K562 (cell line): ENCODE measurements around the gene PTP4A2. TPM values are rescaled to one million over a fixed set of nuclear protein-coding genes. Genes with fewer than 3 reads are reported as not detected.
A peak's percentile ranks its signal among the peaks of the same experiment; 100 is the strongest.

Source experiments
- ATF3 ChIP-seq, 2 experiments: fragments of 450-650 bp in 1 of 2; sonication (generic) in 1 of 2; formaldehyde crosslinking in 1 of 2; IDR thresholded peaks in 1 of 2; conservative IDR thresholded peaks in 1 of 2; 2 replicates each; pipeline versions ENCODE4 v1.6.1 to v1.8.1; 2016 to 2023; ENCODE audit warnings: mild to moderate bottlenecking in 2 of 2, moderate library complexity in 2 of 2, inconsistent platforms in 1 of 2, missing genetic modification reagents in 1 of 2
- BRD9 ChIP-seq: fragments of 450-650 bp; IDR thresholded peaks from 2 replicates; pipeline ENCODE4 v1.6.1; 2018; ENCODE audit warnings: low read depth; ENCODE audit not compliant: partially characterized antibody
- ILK ChIP-seq: fragments of 450-650 bp; IDR thresholded peaks from 2 replicates; pipeline ENCODE4 v1.6.1; 2016; ENCODE audit warnings: missing genetic modification characterization, low read depth, mild to moderate bottlenecking, missing compliant biosample characterization, moderate library complexity, borderline replicate concordance
- MBD2 ChIP-seq: sonication (generic); IDR thresholded peaks from 2 replicates; pipeline ENCODE4 v1.6.1; 2016; ENCODE audit warnings: low read depth, borderline replicate concordance
- MED1 ChIP-seq: sonication (generic); formaldehyde crosslinking; IDR thresholded peaks from 2 replicates; pipeline ENCODE4 v1.8.1; 2023; ENCODE audit warnings: missing genetic modification reagents, borderline replicate concordance
- MEIS2 ChIP-seq: fragments of 450-650 bp; IDR thresholded peaks from 2 replicates; pipeline ENCODE4 v1.6.1; 2014; ENCODE audit warnings: mild to moderate bottlenecking; ENCODE audit not compliant: partially characterized antibody
- NR1H2 ChIP-seq: sonication (generic); formaldehyde crosslinking; IDR thresholded peaks from 2 replicates; pipeline ENCODE4 v1.4.0; 2020; ENCODE audit warnings: mild to moderate bottlenecking, missing genetic modification reagents
- PHF20 ChIP-seq: fragments of 450-650 bp; IDR thresholded peaks from 2 replicates; pipeline ENCODE4 v1.6.1; 2018; ENCODE audit not compliant: partially characterized antibody
- PRPF4 ChIP-seq: fragments of 200-400 bp; formaldehyde crosslinking; IDR thresholded peaks from one replicate; pipeline ENCODE4 v1.6.1; 2017; ENCODE audit warnings: low read length, low read depth, mild to moderate bottlenecking; ENCODE audit not compliant: insufficient read depth, poor library complexity, severe bottlenecking
- RUNX1 ChIP-seq: sonication (generic); IDR thresholded peaks from 2 replicates; pipeline ENCODE4 v1.6.1; 2016; ENCODE audit warnings: antibody characterized with exemption, low read depth
- SRSF3 ChIP-seq: fragments of 200-400 bp; formaldehyde crosslinking; IDR thresholded peaks from 2 replicates; pipeline ENCODE4 v1.6.1; 2016; ENCODE audit warnings: mild to moderate bottlenecking, low read length, moderate library complexity; ENCODE audit not compliant: insufficient read depth
- USF1 ChIP-seq: sonication (generic); formaldehyde crosslinking; IDR thresholded peaks from 2 replicates; pipeline ENCODE4 v1.9.0; 2022; ENCODE audit warnings: mild to moderate bottlenecking, missing genetic modification reagents
- ZBTB34 ChIP-seq: fragments of 250-450 bp; sonication (Bioruptor Pico); IDR thresholded peaks from 2 replicates; pipeline ENCODE4 v1.8.0; 2021; ENCODE audit warnings: mild to moderate bottlenecking, moderate library complexity
- polyA plus RNA-seq, 8 experiments: library from polyadenylated mRNA; depleted of rRNA in 4 of 8; stranded (reverse) in 5 of 8; unstranded in 3 of 8; fragments of >200 nt; fragmentation: Nextera tagmentation in 2 of 8; fragmentation: Illumina TruSeq in 1 of 8; extraction: Ambion mirVana in 2 of 8; extraction: Trizol in 1 of 8; gene quantifications; 2 replicates each; pipeline versions ENCODE4 v1.2.1 to v1.2.3, GENCODE V29; 2011 to 2014; ENCODE audit warnings: inconsistent platforms in 1 of 8, missing spikeins in 1 of 8
- total RNA-seq, 7 experiments: library from RNA; depleted of rRNA in 6 of 7; stranded (reverse); fragments of >200 nt in 6 of 7; fragmentation: Illumina TruSeq in 2 of 7; extraction: Trizol in 2 of 7; gene quantifications; 2 replicates each; pipeline versions ENCODE4 v1.2.1 to v1.2.3, GENCODE V29; 2011 to 2021; ENCODE audit warnings: low replicate concordance in 1 of 7
- TF ChIP-seq, protein P1 (sequence below): sonication (generic); formaldehyde crosslinking; IDR thresholded peaks from 2 replicates; pipeline ENCODE4 v1.8.0; 2022; ENCODE audit warnings: mild to moderate bottlenecking, missing genetic modification reagents
- TF ChIP-seq, protein P2 (sequence below): fragments of 450-650 bp; formaldehyde crosslinking; IDR thresholded peaks from 2 replicates; pipeline ENCODE4 v1.4.0; 2022; ENCODE audit warnings: missing genetic modification characterization
- TF ChIP-seq, protein P3 (sequence below): fragments of 250-450 bp; sonication (Bioruptor Pico); IDR thresholded peaks from 2 replicates; pipeline ENCODE4 v1.5.0; 2021; ENCODE audit warnings: mild to moderate bottlenecking, borderline replicate concordance

The PTP4A2 gene
- total and polyA plus RNA-seq, 9 of the 15 experiments (the other 6 are each of a cell fraction or from before 2014, with no cell fraction given), result 197 to 870 (median 480) TPM

GRCh38 chr1:31954607-31955283, 16.6 kb upstream of the PTP4A2 start (continued):
- TF ChIP-seq MED1 (CRISPR knock-in tag), result no peak
- TF ChIP-seq ILK, result no peak; the same call in 1 of the 2 replicates
- peak; percentile 36; the same call in 1 of the 2 replicates for TF ChIP-seq ZBTB34 (CRISPR knock-in tag)
- TF ChIP-seq PHF20, result no peak
- no peak for TF ChIP-seq PRPF4
- TF ChIP-seq USF1 (CRISPR knock-in tag), result peak; percentile 92
- TF ChIP-seq MBD2, result no peak; the same call in 1 of the 2 replicates
- TF ChIP-seq, protein P1, sequence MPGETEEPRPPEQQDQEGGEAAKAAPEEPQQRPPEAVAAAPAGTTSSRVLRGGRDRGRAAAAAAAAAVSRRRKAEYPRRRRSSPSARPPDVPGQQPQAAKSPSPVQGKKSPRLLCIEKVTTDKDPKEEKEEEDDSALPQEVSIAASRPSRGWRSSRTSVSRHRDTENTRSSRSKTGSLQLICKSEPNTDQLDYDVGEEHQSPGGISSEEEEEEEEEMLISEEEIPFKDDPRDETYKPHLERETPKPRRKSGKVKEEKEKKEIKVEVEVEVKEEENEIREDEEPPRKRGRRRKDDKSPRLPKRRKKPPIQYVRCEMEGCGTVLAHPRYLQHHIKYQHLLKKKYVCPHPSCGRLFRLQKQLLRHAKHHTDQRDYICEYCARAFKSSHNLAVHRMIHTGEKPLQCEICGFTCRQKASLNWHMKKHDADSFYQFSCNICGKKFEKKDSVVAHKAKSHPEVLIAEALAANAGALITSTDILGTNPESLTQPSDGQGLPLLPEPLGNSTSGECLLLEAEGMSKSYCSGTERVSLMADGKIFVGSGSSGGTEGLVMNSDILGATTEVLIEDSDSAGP, result no peak
- TF ChIP-seq, protein P2, sequence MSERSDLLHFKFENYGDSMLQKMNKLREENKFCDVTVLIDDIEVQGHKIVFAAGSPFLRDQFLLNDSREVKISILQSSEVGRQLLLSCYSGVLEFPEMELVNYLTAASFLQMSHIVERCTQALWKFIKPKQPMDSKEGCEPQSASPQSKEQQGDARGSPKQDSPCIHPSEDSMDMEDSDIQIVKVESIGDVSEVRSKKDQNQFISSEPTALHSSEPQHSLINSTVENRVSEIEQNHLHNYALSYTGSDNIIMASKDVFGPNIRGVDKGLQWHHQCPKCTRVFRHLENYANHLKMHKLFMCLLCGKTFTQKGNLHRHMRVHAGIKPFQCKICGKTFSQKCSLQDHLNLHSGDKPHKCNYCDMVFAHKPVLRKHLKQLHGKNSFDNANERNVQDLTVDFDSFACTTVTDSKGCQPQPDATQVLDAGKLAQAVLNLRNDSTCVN (CRISPR knock-in tag), result no peak
- 0 out of 2 replicates have a peak, but pooled peaks have one; percentile 53 for TF ChIP-seq SRSF3
- TF ChIP-seq RUNX1, result no peak
- TF ChIP-seq BRD9, result no peak
- TF ChIP-seq NR1H2 (CRISPR knock-in tag), result no peak
- TF ChIP-seq, protein P3, sequence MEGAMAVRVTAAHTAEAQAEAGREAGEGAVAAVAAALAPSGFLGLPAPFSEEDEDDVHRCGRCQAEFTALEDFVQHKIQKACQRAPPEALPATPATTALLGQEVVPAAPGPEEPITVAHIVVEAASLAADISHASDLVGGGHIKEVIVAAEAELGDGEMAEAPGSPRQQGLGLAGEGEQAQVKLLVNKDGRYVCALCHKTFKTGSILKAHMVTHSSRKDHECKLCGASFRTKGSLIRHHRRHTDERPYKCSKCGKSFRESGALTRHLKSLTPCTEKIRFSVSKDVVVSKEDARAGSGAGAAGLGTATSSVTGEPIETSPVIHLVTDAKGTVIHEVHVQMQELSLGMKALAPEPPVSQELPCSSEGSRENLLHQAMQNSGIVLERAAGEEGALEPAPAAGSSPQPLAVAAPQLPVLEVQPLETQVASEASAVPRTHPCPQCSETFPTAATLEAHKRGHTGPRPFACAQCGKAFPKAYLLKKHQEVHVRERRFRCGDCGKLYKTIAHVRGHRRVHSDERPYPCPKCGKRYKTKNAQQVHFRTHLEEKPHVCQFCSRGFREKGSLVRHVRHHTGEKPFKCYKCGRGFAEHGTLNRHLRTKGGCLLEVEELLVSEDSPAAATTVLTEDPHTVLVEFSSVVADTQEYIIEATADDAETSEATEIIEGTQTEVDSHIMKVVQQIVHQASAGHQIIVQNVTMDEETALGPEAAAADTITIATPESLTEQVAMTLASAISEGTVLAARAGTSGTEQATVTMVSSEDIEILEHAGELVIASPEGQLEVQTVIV (CRISPR knock-in tag), result no peak
- peak; percentile 97 for TF ChIP-seq ATF3 (IDR thresholded peaks at IDR 0.05)
- no peak; the same call in 1 of the 2 replicates for TF ChIP-seq ATF3 (CRISPR knock-in tag; conservative IDR thresholded peaks at IDR 0.05)
- no peak for TF ChIP-seq MEIS2
